ENCODE data around the gene TGM5.
"Not testable (repeated sequence)": the region's sequence is repeated elsewhere in the genome, so short reads cannot be mapped to it uniquely, and the experiment has no call there.

TGM5 gene

GRCh38 chr15:43274136-43274535 is 7.4 kb upstream of the TGM5 start:
- no peak for TF ChIP-seq CTCF (IDR thresholded peaks at IDR 0.05; ENCODE audit: insufficient read depth, low read length, poor library complexity, severe bottlenecking)
- H3K36me3 ChIP-seq (ENCODE audit: control insufficient read depth, insufficient read depth, low read length): no peaks in the 10 kb centered on the region
- no peaks in the 10 kb centered on the region for H3K27me3 ChIP-seq (replicated peaks; ENCODE audit: control insufficient read depth, insufficient read depth, low read length)
- DNase-seq (ENCODE audit: extremely low read depth, insufficient read length): no peak
- H3K4me3 ChIP-seq (replicated peaks; ENCODE audit: low read depth, low read length): no peak overlapping the region

GRCh38 chr15:43273243-43273642 is 6.5 kb upstream of the TGM5 start:
- DNase-seq (ENCODE audit: extremely low read depth, insufficient read length): no peak
- Histone ChIP-seq H3K36me3 (ENCODE audit: control insufficient read depth, insufficient read depth, low read length) (no peaks in the 10 kb centered on the region), H3K27me3 (replicated peaks; ENCODE audit: control insufficient read depth, insufficient read depth, low read length) (no peaks in the 10 kb centered on the region), H3K4me3 (replicated peaks; ENCODE audit: low read depth, low read length) (no peak overlapping the region)
- no peak for TF ChIP-seq CTCF (IDR thresholded peaks at IDR 0.05; ENCODE audit: insufficient read depth, low read length, poor library complexity, severe bottlenecking)

- not testable (repeated sequence) for DNase-seq (ENCODE audit: extremely low read depth, insufficient read length); H3K27me3 ChIP-seq (replicated peaks; ENCODE audit: control insufficient read depth, insufficient read depth, low read length); H3K4me3 ChIP-seq (replicated peaks; ENCODE audit: low read depth, low read length); H3K36me3 ChIP-seq (ENCODE audit: control insufficient read depth, insufficient read depth, low read length)
These were observed 5.2 kb upstream of the TGM5 start for GRCh38 chr15:43271908-43272307.

GRCh38 chr15:43270676-43271306 is 4.1 kb upstream of the TGM5 start:
- DNase-seq (ENCODE audit: extremely low read depth, insufficient read length): no peak
- no peaks in the 10 kb centered on the region for H3K36me3 ChIP-seq (ENCODE audit: control insufficient read depth, insufficient read depth, low read length)
- H3K27me3 ChIP-seq (replicated peaks; ENCODE audit: control insufficient read depth, insufficient read depth, low read length): no peaks in the 10 kb centered on the region
- TF ChIP-seq CTCF (IDR thresholded peaks at IDR 0.05; ENCODE audit: insufficient read depth, low read length, poor library complexity, severe bottlenecking): no peak
- no peak overlapping the region for H3K4me3 ChIP-seq (replicated peaks; ENCODE audit: low read depth, low read length)

GRCh38 chr15:43270113-43270665 is 3.5 kb upstream of the TGM5 start:
- no peak overlapping the region for H3K4me3 ChIP-seq (replicated peaks; ENCODE audit: low read depth, low read length)
- no peak for TF ChIP-seq CTCF (IDR thresholded peaks at IDR 0.05; ENCODE audit: insufficient read depth, low read length, poor library complexity, severe bottlenecking)

GRCh38 chr15:43268111-43269105 is 1.7 kb upstream of the TGM5 start:
- no peaks in the 10 kb centered on the region for H3K27me3 ChIP-seq (replicated peaks; ENCODE audit: control insufficient read depth, insufficient read depth, low read length)
- TF ChIP-seq CTCF (IDR thresholded peaks at IDR 0.05; ENCODE audit: insufficient read depth, low read length, poor library complexity, severe bottlenecking): peak; percentile 35
- DNase-seq (ENCODE audit: extremely low read depth, insufficient read length): no peak
- H3K4me3 ChIP-seq (replicated peaks; ENCODE audit: low read depth, low read length): no peak overlapping the region
- no peaks in the 10 kb centered on the region for H3K36me3 ChIP-seq (ENCODE audit: control insufficient read depth, insufficient read depth, low read length)

More at GRCh38 chr15:43270113-43270665, 3.5 kb upstream of the TGM5 start:
- Histone ChIP-seq H3K36me3 (ENCODE audit: control insufficient read depth, insufficient read depth, low read length) (no peaks in the 10 kb centered on the region), H3K27me3 (replicated peaks; ENCODE audit: control insufficient read depth, insufficient read depth, low read length) (no peaks in the 10 kb centered on the region)
- DNase-seq (ENCODE audit: extremely low read depth, insufficient read length): no peak
